WI38 (cell line): ENCODE data around the gene FLAD1.

Experiments
- H3K4me3 ChIP-seq: 2 replicates; pipeline ENCODE4 v1.5.1; 2011; ENCODE audit warnings: low read depth, mild to moderate bottlenecking, control low read depth, low read length
- CTCF ChIP-seq: IDR thresholded peaks from 2 replicates; pipeline ENCODE4 v1.5.1; 2012; ENCODE audit warnings: low read depth, mild to moderate bottlenecking, control low read depth, low read length

Gene FLAD1

GRCh38 chr1:155034318-155035208, 51.4 kb downstream of the FLAD1 start:
- no peak overlapping the region for H3K4me3 ChIP-seq
- TF ChIP-seq CTCF = no peak

GRCh38 chr1:155035936-155036335, 52.8 kb downstream of the FLAD1 start:
- TF ChIP-seq CTCF = no peak
- no peak overlapping the region for H3K4me3 ChIP-seq

GRCh38 chr1:155037043-155037442, 53.9 kb downstream of the FLAD1 start:
- TF ChIP-seq CTCF = no peak

GRCh38 chr1:155037851-155038441, 54.8 kb downstream of the FLAD1 start:
- no peak overlapping the region for H3K4me3 ChIP-seq
- TF ChIP-seq CTCF = no peak

More at GRCh38 chr1:155037043-155037442, 53.9 kb downstream of the FLAD1 start:
- H3K4me3 ChIP-seq = no peak overlapping the region

GRCh38 chr1:155038602-155039307, 55.6 kb downstream of the FLAD1 start:
- H3K4me3 ChIP-seq = no peak overlapping the region
- TF ChIP-seq CTCF = no peak

GRCh38 chr1:155039308-155039669, 56.1 kb downstream of the FLAD1 start:
- TF ChIP-seq CTCF = no peak
- no peak overlapping the region for H3K4me3 ChIP-seq
